ENCODE measurements around the gene RIOK2. TPM values are rescaled to one million over a fixed set of nuclear protein-coding genes. Genes with fewer than 3 reads are reported as not detected.

Gene RIOK2
- total and polyA plus RNA-seq, 9 of the 15 experiments (the other 6 are each of a cell fraction or from before 2014, with no cell fraction given): 22.9 to 97.6 (median 47.8) TPM

GRCh38 chr5:97133101-97133500 lies 49.9 kb downstream of the RIOK2 start:
- in situ Hi-C loops (cut with MboI) (no loop called here), intact Hi-C loops (cut with micrococcal nuclease) (no loop called here)
- no peaks in the 10 kb centered on the region for H4K20me1 ChIP-seq (replicated peaks; ENCODE audit: control insufficient read depth, insufficient read depth, low read length)
- no peak overlapping the region for H3K27ac ChIP-seq (ENCODE audit: extremely low read depth, low read depth, low read length)
- BruUV-seq (replicated peaks): no TSS peak
- peaks cover 0 to 10% of the 10 kb centered on the region in 2 experiments; a peak in 2 of 5 replicates for H3K4me1 ChIP-seq (replicated peaks in 1 of 2; ENCODE audit: control insufficient read depth in 2 of 2, insufficient read depth in 2 of 2, low read length in 2 of 2)
- no peaks in the 10 kb centered on the region for H3K9me1 ChIP-seq (ENCODE audit: control insufficient read depth, insufficient read depth, low read length)
- H3K9ac ChIP-seq (ENCODE audit: insufficient read depth in 1 of 2, low read depth in 2 of 2, low read length in 2 of 2): no peak overlapping the region
- H3K4me3 ChIP-seq: no peak overlapping the region
- H3K9me3 ChIP-seq (replicated peaks; ENCODE audit: control insufficient read depth, insufficient read depth, low read depth, low read length): no peaks in the 10 kb centered on the region
- no peaks in the 10 kb centered on the region for H3K36me3 ChIP-seq (ENCODE audit: control insufficient read depth, insufficient read depth, low read length)
- no peak overlapping the region for H3K4me2 ChIP-seq (ENCODE audit: insufficient read depth, low read length)
- H3K79me2 ChIP-seq (ENCODE audit: control insufficient read depth, insufficient read depth, low read length): no peaks in the 10 kb centered on the region
- no peak for DNase-seq (ENCODE audit: extremely low read depth in 1 of 4, low spot score in 3 of 4)
- FAIRE-seq: no peak
- ATAC-seq: no peak
- ChIA-PET POLR2A (interaction anchor here (0.6 kb wide), 1 partner anchor 1312 kb away, joined by 3 read pairs; no protein-coding TSS in a partner anchor), CTCF (ENCODE audit: low intra/inter-chr PET ratio) (no interaction called here)
- TF ChIP-seq ARID3A (IDR thresholded peaks at IDR 0.05; ENCODE audit: borderline replicate concordance, low read depth, low read length) (no peak), ZNF174 (CRISPR knock-in tag; IDR thresholded peaks at IDR 0.05) (no peak), TOE1 (IDR thresholded peaks at IDR 0.05; ENCODE audit: borderline replicate concordance) (no peak), TOE1 (CRISPR knock-in tag; IDR thresholded peaks at IDR 0.05; ENCODE audit: borderline replicate concordance, low read depth) (no peak), CREBBP (IDR thresholded peaks at IDR 0.05; ENCODE audit: low read depth, low read length) (no peak), TRIM24 (IDR thresholded peaks at IDR 0.05) (no peak), EZH2 (IDR thresholded peaks at IDR 0.05; ENCODE audit: borderline replicate concordance, low read depth, low read length) (no peak), ZEB2 (IDR thresholded peaks at IDR 0.05) (no peak)
- H3K27me3 ChIP-seq (ENCODE audit: control insufficient read depth in 2 of 2, insufficient read depth in 2 of 2, low read length in 2 of 2): no peaks in the 10 kb centered on the region
- H2AFZ ChIP-seq (ENCODE audit: low read depth, low read length): no peak overlapping the region

Data from K562 (cell line).